Epithelial cell of esophagus (primary cell): ENCODE measurements around the gene TMEM163.

Experiments used
- DNase-seq: peaks from one replicate; pipeline ENCODE4 v3.0.0; 2010; ENCODE audit warnings: low read depth
- H3K4me3 ChIP-seq: 2 replicates; pipeline ENCODE4 v1.5.1; 2011; ENCODE audit warnings: mild to moderate bottlenecking, low read length, control low read depth
- TF ChIP-seq, protein P1 (sequence below): IDR thresholded peaks from 2 replicates; pipeline ENCODE4 v1.5.1; 2011; ENCODE audit warnings: low read depth, mild to moderate bottlenecking, low read length, control low read depth, inconsistent platforms; ENCODE audit not compliant: insufficient read depth; ENCODE audit errors: missing control alignments

Gene TMEM163

GRCh38 chr2:134603966-134604365 is 114.8 kb downstream of the TMEM163 start:
- no peak overlapping the region for H3K4me3 ChIP-seq
- DNase-seq: no peak
- TF ChIP-seq, protein P1, sequence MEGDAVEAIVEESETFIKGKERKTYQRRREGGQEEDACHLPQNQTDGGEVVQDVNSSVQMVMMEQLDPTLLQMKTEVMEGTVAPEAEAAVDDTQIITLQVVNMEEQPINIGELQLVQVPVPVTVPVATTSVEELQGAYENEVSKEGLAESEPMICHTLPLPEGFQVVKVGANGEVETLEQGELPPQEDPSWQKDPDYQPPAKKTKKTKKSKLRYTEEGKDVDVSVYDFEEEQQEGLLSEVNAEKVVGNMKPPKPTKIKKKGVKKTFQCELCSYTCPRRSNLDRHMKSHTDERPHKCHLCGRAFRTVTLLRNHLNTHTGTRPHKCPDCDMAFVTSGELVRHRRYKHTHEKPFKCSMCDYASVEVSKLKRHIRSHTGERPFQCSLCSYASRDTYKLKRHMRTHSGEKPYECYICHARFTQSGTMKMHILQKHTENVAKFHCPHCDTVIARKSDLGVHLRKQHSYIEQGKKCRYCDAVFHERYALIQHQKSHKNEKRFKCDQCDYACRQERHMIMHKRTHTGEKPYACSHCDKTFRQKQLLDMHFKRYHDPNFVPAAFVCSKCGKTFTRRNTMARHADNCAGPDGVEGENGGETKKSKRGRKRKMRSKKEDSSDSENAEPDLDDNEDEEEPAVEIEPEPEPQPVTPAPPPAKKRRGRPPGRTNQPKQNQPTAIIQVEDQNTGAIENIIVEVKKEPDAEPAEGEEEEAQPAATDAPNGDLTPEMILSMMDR: no peak

- DNase-seq: no peak
- H3K4me3 ChIP-seq: no peak overlapping the region
- TF ChIP-seq, protein P1: no peak
Measured at GRCh38 chr2:134602666-134603065, 116.1 kb downstream of the TMEM163 start.

- TF ChIP-seq, protein P1: no peak
Measured at GRCh38 chr2:134601264-134601663, 117.5 kb downstream of the TMEM163 start.

GRCh38 chr2:134600208-134600607 is 118.6 kb downstream of the TMEM163 start:
- H3K4me3 ChIP-seq: no peak overlapping the region
- TF ChIP-seq, protein P1: no peak
- DNase-seq: no peak

More at GRCh38 chr2:134601264-134601663, 117.5 kb downstream of the TMEM163 start:
- H3K4me3 ChIP-seq: no peak overlapping the region
- no peak for DNase-seq

- no peak for DNase-seq
- TF ChIP-seq, protein P1: no peak
Measured at GRCh38 chr2:134599236-134599635, 119.6 kb downstream of the TMEM163 start.

DNA sequence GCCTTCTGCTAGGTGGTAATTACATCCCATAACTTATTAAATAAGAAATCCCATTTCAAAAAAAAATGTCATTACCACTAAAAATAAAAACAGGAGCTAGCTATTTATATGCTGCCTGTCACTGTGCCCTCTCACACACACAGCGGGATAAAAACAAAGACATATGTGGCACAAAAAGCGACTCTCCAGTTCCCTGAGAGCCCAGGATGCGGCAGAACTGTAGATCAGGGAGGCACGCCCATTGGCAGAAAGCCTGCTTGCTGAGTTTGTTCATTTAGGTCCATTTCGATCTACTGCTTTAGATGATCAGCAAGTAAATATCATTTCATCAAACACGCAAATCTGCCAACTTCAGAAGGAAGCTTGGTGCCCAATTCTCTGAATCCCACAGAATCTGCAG is 124.4 kb downstream of the TMEM163 start:
- TF ChIP-seq, protein P1: no peak
- no peak for DNase-seq
- H3K4me3 ChIP-seq: no peak overlapping the region

More at GRCh38 chr2:134599236-134599635, 119.6 kb downstream of the TMEM163 start:
- H3K4me3 ChIP-seq: no peak overlapping the region

DNA sequence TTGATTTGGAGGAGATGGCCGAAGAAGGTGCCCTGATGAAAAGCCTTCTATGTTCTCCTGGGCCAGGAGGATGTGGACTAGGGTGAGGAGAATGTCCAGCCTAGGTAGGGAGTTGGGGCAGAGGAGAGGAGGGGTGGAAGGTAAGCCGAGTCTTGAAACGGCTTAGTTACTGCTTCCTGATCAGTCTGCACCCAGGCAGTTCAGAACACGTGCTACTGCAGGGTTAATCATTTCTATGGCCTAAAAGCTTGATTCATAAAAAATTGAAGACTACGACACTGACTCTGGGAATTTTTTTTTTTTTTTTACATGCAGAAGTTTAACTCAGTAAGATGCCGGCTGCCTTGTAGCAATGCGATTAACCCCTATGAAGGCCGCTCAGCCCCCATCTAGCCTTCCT is 125.3 kb downstream of the TMEM163 start:
- TF ChIP-seq, protein P1: no peak
- H3K4me3 ChIP-seq: no peak overlapping the region
- no peak for DNase-seq
